ENCODE results near the gene OXSR1. TPM values are rescaled to one million over a fixed set of nuclear protein-coding genes. Genes with fewer than 3 reads are reported as not detected.

Gene OXSR1
- total and polyA plus RNA-seq, 9 donors = 12.4 to 41.1 (median 28.4) TPM

- TF ChIP-seq EP300 (IDR thresholded peaks at IDR 0.05) (no peak), POLR2A (IDR thresholded peaks at IDR 0.05) (no peak)
- TF ChIP-seq, protein P1, sequence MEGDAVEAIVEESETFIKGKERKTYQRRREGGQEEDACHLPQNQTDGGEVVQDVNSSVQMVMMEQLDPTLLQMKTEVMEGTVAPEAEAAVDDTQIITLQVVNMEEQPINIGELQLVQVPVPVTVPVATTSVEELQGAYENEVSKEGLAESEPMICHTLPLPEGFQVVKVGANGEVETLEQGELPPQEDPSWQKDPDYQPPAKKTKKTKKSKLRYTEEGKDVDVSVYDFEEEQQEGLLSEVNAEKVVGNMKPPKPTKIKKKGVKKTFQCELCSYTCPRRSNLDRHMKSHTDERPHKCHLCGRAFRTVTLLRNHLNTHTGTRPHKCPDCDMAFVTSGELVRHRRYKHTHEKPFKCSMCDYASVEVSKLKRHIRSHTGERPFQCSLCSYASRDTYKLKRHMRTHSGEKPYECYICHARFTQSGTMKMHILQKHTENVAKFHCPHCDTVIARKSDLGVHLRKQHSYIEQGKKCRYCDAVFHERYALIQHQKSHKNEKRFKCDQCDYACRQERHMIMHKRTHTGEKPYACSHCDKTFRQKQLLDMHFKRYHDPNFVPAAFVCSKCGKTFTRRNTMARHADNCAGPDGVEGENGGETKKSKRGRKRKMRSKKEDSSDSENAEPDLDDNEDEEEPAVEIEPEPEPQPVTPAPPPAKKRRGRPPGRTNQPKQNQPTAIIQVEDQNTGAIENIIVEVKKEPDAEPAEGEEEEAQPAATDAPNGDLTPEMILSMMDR (IDR thresholded peaks at IDR 0.05) = no peak
- H3K27me3 ChIP-seq = no peaks in the 10 kb centered on the region
- H3K36me3 ChIP-seq = no peaks in the 10 kb centered on the region
- no peaks in the 10 kb centered on the region for H3K9me3 ChIP-seq
- H3K27ac ChIP-seq = no peak overlapping the region
- H3K4me1 ChIP-seq (ENCODE audit: insufficient read depth) = no peaks in the 10 kb centered on the region
- WGBS, 3 donors = 64 to 81% (median 65%) methylated on average over 2 of the region's 2 CpGs
- no peak overlapping the region for H3K4me3 ChIP-seq
- DNase-seq = no peak
- intact Hi-C loops (cut with DNase I) = no loop called here
Measured at GRCh38 chr3:38154033-38154494, 11.3 kb upstream of the OXSR1 start.

DNA sequence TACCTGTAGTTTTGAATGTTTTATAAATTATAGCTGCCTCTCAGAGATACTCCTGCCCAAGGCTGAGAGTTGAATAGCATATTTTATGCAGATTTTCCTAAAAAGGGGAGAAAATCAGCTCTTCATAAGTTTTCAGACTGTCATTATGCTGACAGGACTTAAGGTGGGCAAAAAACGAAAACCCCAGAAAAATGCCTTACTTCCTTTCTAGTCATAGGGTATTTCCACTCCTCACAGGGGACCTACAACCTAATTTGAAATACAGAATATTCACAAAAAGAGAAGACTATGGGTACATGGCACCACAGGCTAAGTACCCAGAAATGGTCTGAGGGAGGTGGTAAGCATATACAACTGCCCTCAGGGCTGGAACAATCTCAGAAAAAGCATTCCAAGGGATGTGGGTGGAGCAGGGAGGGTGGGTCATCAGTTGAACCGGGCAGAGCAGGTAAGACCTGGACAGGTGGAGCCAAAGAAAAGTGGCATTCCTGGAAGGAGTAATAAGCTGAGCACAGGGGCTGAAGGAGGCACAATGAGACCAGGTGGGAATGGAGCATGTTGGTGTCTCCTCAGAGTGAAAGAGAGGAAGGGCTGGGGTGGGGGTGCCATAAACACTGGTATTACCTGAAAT lies 10.6 kb upstream of the OXSR1 start:
- DNase-seq = no peak
- H3K4me1 ChIP-seq (ENCODE audit: insufficient read depth) = no peaks in the 10 kb centered on the region
- WGBS, 3 donors = 57 to 69% (median 67%) methylated on average over 2 of the region's 2 CpGs
- H3K27ac ChIP-seq = no peak overlapping the region
- no peaks in the 10 kb centered on the region for H3K9me3 ChIP-seq
- no peak overlapping the region for H3K4me3 ChIP-seq
- TF ChIP-seq EP300 (IDR thresholded peaks at IDR 0.05) (no peak), POLR2A (IDR thresholded peaks at IDR 0.05) (no peak)
- TF ChIP-seq, protein P1 (IDR thresholded peaks at IDR 0.05) = no peak
- intact Hi-C loops (cut with DNase I) = no loop called here
- no peaks in the 10 kb centered on the region for H3K27me3 ChIP-seq
- no peaks in the 10 kb centered on the region for H3K36me3 ChIP-seq

DNA sequence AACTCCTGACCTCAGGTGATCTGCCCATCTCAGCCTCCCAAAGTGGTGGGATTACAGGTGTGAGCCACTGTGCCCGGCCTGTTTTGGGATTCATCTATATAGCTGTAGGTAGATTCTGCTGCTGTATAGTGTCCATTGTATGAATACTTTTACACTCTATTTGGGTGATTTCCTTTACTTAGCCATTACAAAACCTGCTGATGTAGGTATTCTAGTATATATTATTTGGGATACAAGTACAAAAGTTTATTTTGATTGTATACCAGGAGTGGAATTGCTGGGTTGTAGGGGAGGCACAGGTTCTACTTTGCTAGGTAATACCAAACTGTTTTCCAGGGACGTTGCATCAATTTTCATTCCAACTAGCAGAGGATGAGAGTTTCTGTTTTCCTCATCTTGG lies 9.5 kb upstream of the OXSR1 start:
- Histone ChIP-seq H3K9me3 (no peaks in the 10 kb centered on the region), H3K27me3 (no peaks in the 10 kb centered on the region)
- intact Hi-C loops (cut with DNase I) = no loop called here

DNA sequence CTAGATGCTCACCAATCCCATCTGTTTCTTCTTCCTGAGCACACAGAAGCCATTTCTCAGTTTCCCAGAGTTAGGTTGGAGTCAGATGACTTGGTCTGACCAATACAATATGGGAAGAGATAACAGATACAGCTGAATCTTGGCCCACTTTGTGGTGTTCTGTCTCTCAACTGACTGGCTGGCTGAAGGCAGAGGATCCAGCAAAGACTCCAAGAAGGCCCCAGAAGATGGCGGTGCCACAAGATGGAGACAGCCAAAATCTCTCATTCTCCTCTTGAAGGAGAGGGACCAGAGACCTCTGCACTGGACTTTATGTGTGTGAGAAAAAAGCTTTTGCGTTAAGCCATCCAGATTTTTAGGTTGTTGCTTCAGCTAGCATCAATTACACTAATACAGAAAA lies 8.2 kb upstream of the OXSR1 start:
- H3K4me1 ChIP-seq (ENCODE audit: insufficient read depth) = no peaks in the 10 kb centered on the region
- WGBS, 3 donors = 89 to 96% (median 95%) methylated on average over 2 of the region's 2 CpGs
- H3K27me3 ChIP-seq = no peaks in the 10 kb centered on the region
- TF ChIP-seq POLR2A (IDR thresholded peaks at IDR 0.05) (no peak), EP300 (IDR thresholded peaks at IDR 0.05) (no peak)
- TF ChIP-seq, protein P1 (IDR thresholded peaks at IDR 0.05) = no peak
- no peaks in the 10 kb centered on the region for H3K9me3 ChIP-seq
- no peak overlapping the region for H3K4me3 ChIP-seq
- H3K36me3 ChIP-seq = no peaks in the 10 kb centered on the region
- no peak for DNase-seq
- intact Hi-C loops (cut with DNase I) = no loop called here
- H3K27ac ChIP-seq = no peak overlapping the region

More for the DNA sequence above, 9.5 kb upstream of the OXSR1 start:
- Histone ChIP-seq H3K27ac (no peak overlapping the region), H3K4me3 (no peak overlapping the region), H3K4me1 (ENCODE audit: insufficient read depth) (no peaks in the 10 kb centered on the region), H3K36me3 (no peaks in the 10 kb centered on the region)
- TF ChIP-seq, protein P1 (IDR thresholded peaks at IDR 0.05) = no peak
- TF ChIP-seq EP300 (IDR thresholded peaks at IDR 0.05) (no peak), POLR2A (IDR thresholded peaks at IDR 0.05) (no peak)
- 81 to 87% (median 82%) methylated on average over 2 of the region's 2 CpGs for WGBS, 3 donors
- no peak for DNase-seq

Data from ovary (tissue), 9 donors.